IMR-90 (cell line): ENCODE measurements around the gene RSRC1. TPM values are rescaled to one million over a fixed set of nuclear protein-coding genes. Genes with fewer than 3 reads are reported as not detected.
"Not testable (repeated sequence)": the region's sequence is repeated elsewhere in the genome, so short reads cannot be mapped to it uniquely, and the experiment has no call there.

Experiments used
- ATAC-seq: fragments of 200-7000 bp; cut with Tn5 transposase; 2 replicates; pipeline ENCODE4 v1.9.1; 2020; ENCODE audit warnings: low read depth, mild to moderate bottlenecking, moderate library complexity
- BruUV-seq: library from RNA; stranded (reverse); fragments of 400-500 nt; replicated peaks from 2 replicates; lab custom pipeline; 2021; lab: Mats Ljungman, UMichigan
- CTCF ChIA-PET: fragments of 300-600 bp; formaldehyde crosslinking; extraction: SDS; loops from one replicate; lab custom pipeline; 2021; ENCODE audit warnings: antibody characterized with exemption; lab: Yijun Ruan, JAX
- POLR2A ChIA-PET: fragments of 300-600 bp; sonication (Branson Sonifier 250); formaldehyde crosslinking; loops from one replicate; lab custom pipeline; 2022; ENCODE audit warnings: antibody characterized with exemption; ENCODE audit not compliant: unreplicated experiment; lab: Charles Lee
- DNase-seq: peaks from one replicate; pipeline ENCODE4 v3.0.0; 2013
- H2AFZ ChIP-seq: replicated peaks from 2 replicates; pipeline ENCODE3; 2013; ENCODE audit warnings: low read length, mild to moderate bottlenecking; ENCODE audit not compliant: poor library complexity
- H2AK5ac ChIP-seq: 2 replicates; pipeline ENCODE4 v1.6.1; 2013; ENCODE audit warnings: low read depth, low read length, inconsistent platforms
- H2AK9ac ChIP-seq: replicated peaks from 2 replicates; pipeline ENCODE3; 2013; ENCODE audit warnings: mild to moderate bottlenecking, low read depth, low read length, moderate library complexity; ENCODE audit not compliant: poor library complexity
- H2BK120ac ChIP-seq: 2 replicates; pipeline ENCODE4 v1.6.1; 2013; ENCODE audit warnings: low read depth, low read length, inconsistent platforms
- H2BK15ac ChIP-seq: 3 replicates; pipeline ENCODE4 v1.6.1; 2013; ENCODE audit warnings: low read depth, low read length, inconsistent platforms
- H2BK20ac ChIP-seq: 2 replicates; pipeline ENCODE4 v1.6.1; 2013; ENCODE audit warnings: low read depth, mild to moderate bottlenecking, inconsistent platforms, low read length, moderate library complexity
- H2BK5ac ChIP-seq: 2 replicates; pipeline ENCODE4 v1.6.1; 2013; ENCODE audit warnings: mild to moderate bottlenecking, low read depth, low read length, inconsistent platforms; ENCODE audit not compliant: poor library complexity, severe bottlenecking
- H3K14ac ChIP-seq: replicated peaks from 2 replicates; pipeline ENCODE4 v1.6.1; 2013; ENCODE audit warnings: low read depth, low read length, inconsistent platforms
- H3K18ac ChIP-seq: 2 replicates; pipeline ENCODE4 v1.6.1; 2013; ENCODE audit warnings: low read depth, low read length, control low read depth
- H3K23ac ChIP-seq: 2 replicates; pipeline ENCODE4 v1.6.1; 2013; ENCODE audit warnings: low read depth, low read length, inconsistent platforms
- H3K27ac ChIP-seq: 2 replicates; pipeline ENCODE4 v1.5.1; 2013; ENCODE audit warnings: mild to moderate bottlenecking, control low read depth, low read length; ENCODE audit not compliant: insufficient read depth
- H3K27me3 ChIP-seq: 2 replicates; pipeline ENCODE4 v1.6.1; 2013; ENCODE audit warnings: low read length; ENCODE audit not compliant: control insufficient read depth, insufficient read depth
- H3K36me3 ChIP-seq: 2 replicates; pipeline ENCODE4 v1.6.1; 2013; ENCODE audit warnings: low read length, mixed read lengths; ENCODE audit not compliant: control insufficient read depth, insufficient read depth
- H3K4ac ChIP-seq: 2 replicates; pipeline ENCODE4 v1.6.1; 2013; ENCODE audit warnings: low read depth, low read length, inconsistent platforms
- H3K4me1 ChIP-seq: 2 replicates; pipeline ENCODE4 v1.6.1; 2013; ENCODE audit warnings: low read length, mixed read lengths; ENCODE audit not compliant: control insufficient read depth, insufficient read depth
- H3K4me2 ChIP-seq: 2 replicates; pipeline ENCODE4 v1.6.1; 2013; ENCODE audit warnings: low read depth, mild to moderate bottlenecking, control low read depth, low read length, moderate library complexity
- H3K4me3 ChIP-seq: 2 replicates; pipeline ENCODE4 v1.5.1; 2013; ENCODE audit warnings: low read depth, mild to moderate bottlenecking, control low read depth, low read length, moderate library complexity; ENCODE audit not compliant: insufficient read depth
- H3K56ac ChIP-seq: 2 replicates; pipeline ENCODE4 v1.6.1; 2013; ENCODE audit warnings: low read length, inconsistent platforms; ENCODE audit not compliant: insufficient read depth; ENCODE audit errors: extremely low read depth
- H3K79me1 ChIP-seq, 2 experiments: 2 replicates each; pipeline ENCODE4 v1.6.1; 2013; ENCODE audit warnings: low read length in 2 of 2, inconsistent platforms in 1 of 2, low read depth in 1 of 2
- H3K9ac ChIP-seq: 2 replicates; pipeline ENCODE4 v1.6.1; 2013; ENCODE audit warnings: low read depth, low read length, control low read depth
- H3K9me1 ChIP-seq: 2 replicates; pipeline ENCODE4 v1.6.1; 2013; ENCODE audit warnings: low read length, inconsistent platforms; ENCODE audit not compliant: insufficient read depth
- H3K9me3 ChIP-seq: 2 replicates; pipeline ENCODE4 v1.6.1; 2013; ENCODE audit warnings: low read length; ENCODE audit not compliant: control insufficient read depth, insufficient read depth
- H4K20me1 ChIP-seq: 2 replicates; pipeline ENCODE4 v1.6.1; 2013; ENCODE audit warnings: low read length, inconsistent platforms; ENCODE audit not compliant: insufficient read depth
- H4K5ac ChIP-seq: 2 replicates; pipeline ENCODE4 v1.6.1; 2013; ENCODE audit warnings: mild to moderate bottlenecking, low read depth, low read length, control low read depth
- H4K8ac ChIP-seq, 2 experiments: 2 replicates each; pipeline ENCODE4 v1.6.1; 2013; ENCODE audit warnings: low read depth in 2 of 2, low read length in 2 of 2, control low read depth in 1 of 2, inconsistent platforms in 1 of 2
- H4K91ac ChIP-seq: 2 replicates; pipeline ENCODE4 v1.6.1; 2013; ENCODE audit warnings: low read depth, low read length, inconsistent platforms; ENCODE audit not compliant: insufficient read depth
- BHLHE40 ChIP-seq: fragments of 150-350 bp; IDR thresholded peaks from 2 replicates; pipeline ENCODE4 v1.6.1; 2016; ENCODE audit warnings: mild to moderate bottlenecking, low read depth, low read length
- CEBPB ChIP-seq: IDR thresholded peaks from 2 replicates; pipeline ENCODE4 v1.6.1; 2012; ENCODE audit warnings: low read depth, low read length, improper control_type of control experiment
- WGBS, 2 experiments: methylation state at CpG; one replicate each; pipeline versions ENCODE4 v1.1.5 to v1.1.7; 2013; ENCODE audit warnings: missing lambda C conversion rate in 2 of 2; ENCODE audit not compliant: insufficient read length in 1 of 2; ENCODE audit errors: extremely low coverage in 2 of 2; 5-methylcytosine and 5-hydroxymethylcytosine counted together
- dilution Hi-C: fragments of 300-500 bp; cut with HindIII; formaldehyde crosslinking; loops from one replicate; pipeline ENCODE4 v1.14.3; 2018; ENCODE audit warnings: low sequenced_read_pairs; ENCODE audit not compliant: unreplicated experiment
- in situ Hi-C: fragments of 300-500 bp; cut with MboI; formaldehyde crosslinking; loops from 3 replicates; pipeline ENCODE4 v1.14.3; 2019; ENCODE audit warnings: low sequenced_read_pairs, inconsistent platforms, mixed read lengths
- intact Hi-C: fragments of 100-400 bp; cut with micrococcal nuclease; formaldehyde crosslinking; loops from 2 replicates; pipeline ENCODE4 v1.10.0; 2022
- polyA plus RNA-seq, 3 experiments: library from polyadenylated mRNA; depleted of rRNA; stranded (reverse); fragments of >200 nt; gene quantifications; 2 replicates each; pipeline ENCODE4 v1.2.3, GENCODE V29; 2012; ENCODE audit warnings: low replicate concordance in 1 of 3
- total RNA-seq: library from RNA; depleted of rRNA; stranded (reverse); fragments of >200 nt; gene quantifications from 2 replicates; pipeline ENCODE4 v1.2.3, GENCODE V29; 2012

Gene RSRC1
- total and polyA plus RNA-seq, 2 of the 4 experiments (the other 2 are of a cell fraction): 3.8 to 41.8 TPM

GRCh38 chr3:158509891-158510290 is 400.0 kb downstream of the RSRC1 start:
- H2BK20ac ChIP-seq: no peak overlapping the region
- dilution Hi-C loops (no loop called here), in situ Hi-C loops (no loop called here), intact Hi-C loops (loop anchor here (5.0 kb wide), 1 partner anchor 38 kb away; no protein-coding TSS in a partner anchor)
- H3K4me3 ChIP-seq: no peak overlapping the region
- no peak overlapping the region; the same call in 1 of the 2 replicates for H3K14ac ChIP-seq
- no peak overlapping the region for H4K5ac ChIP-seq
- no peak overlapping the region for H4K91ac ChIP-seq
- H3K9ac ChIP-seq: no peak overlapping the region
- no peaks in the 10 kb centered on the region for H3K79me1 ChIP-seq
- no peak overlapping the region for H2AK5ac ChIP-seq
- H3K56ac ChIP-seq: no peak overlapping the region
- H3K27me3 ChIP-seq: no peaks in the 10 kb centered on the region
- H2BK15ac ChIP-seq: no peak overlapping the region
- H2AFZ ChIP-seq: no peak overlapping the region
- WGBS, 2 experiments: no CpG with 5 or more reads among the region's 1 CpG
- H3K36me3 ChIP-seq: no peaks in the 10 kb centered on the region
- no TSS peak for BruUV-seq
- no peak for ATAC-seq
- ChIA-PET POLR2A (no interaction called here), CTCF (no interaction called here)
- H2BK5ac ChIP-seq: no peak overlapping the region
- no peaks in the 10 kb centered on the region for H3K9me1 ChIP-seq
- DNase-seq: no peak
- H2AK9ac ChIP-seq: no peak overlapping the region
- H3K4me2 ChIP-seq: no peak overlapping the region
- H3K4me1 ChIP-seq: peaks cover 5% of the 10 kb centered on the region
- no peak overlapping the region for H3K23ac ChIP-seq
- H4K8ac ChIP-seq: no peak overlapping the region
- TF ChIP-seq CEBPB: peak; percentile 76
- no peak for TF ChIP-seq BHLHE40
- no peaks in the 10 kb centered on the region for H3K9me3 ChIP-seq
- H3K27ac ChIP-seq: no peak overlapping the region
- no peaks in the 10 kb centered on the region for H4K20me1 ChIP-seq
- H3K4ac ChIP-seq: no peak overlapping the region
- H2BK120ac ChIP-seq: no peak overlapping the region
- H3K18ac ChIP-seq: no peak overlapping the region

- H3K27ac ChIP-seq, H3K9ac ChIP-seq, H3K79me1 ChIP-seq, H2AK9ac ChIP-seq, H2BK5ac ChIP-seq, H3K9me1 ChIP-seq, intact Hi-C loops, DNase-seq, H3K4me2 ChIP-seq, H2BK20ac ChIP-seq, H3K56ac ChIP-seq, H3K9me3 ChIP-seq, H3K18ac ChIP-seq, H3K23ac ChIP-seq, H3K4me3 ChIP-seq, H4K20me1 ChIP-seq, H3K36me3 ChIP-seq, H2BK120ac ChIP-seq, in situ Hi-C loops, H2BK15ac ChIP-seq, H2AK5ac ChIP-seq, BruUV-seq, H3K4me1 ChIP-seq, H4K8ac ChIP-seq, POLR2A ChIA-PET, H2AFZ ChIP-seq, H3K14ac ChIP-seq, H3K27me3 ChIP-seq, H4K91ac ChIP-seq, H3K4ac ChIP-seq, dilution Hi-C loops, H4K5ac ChIP-seq, CTCF ChIA-PET, ATAC-seq: not testable (repeated sequence)
- WGBS, 2 experiments: no CpG with 5 or more reads among the region's 22 CpGs
Measured at GRCh38 chr3:158516729-158517128, 406.8 kb downstream of the RSRC1 start.
